Measurements from ENCODE around the gene SIAH1.

DNA sequence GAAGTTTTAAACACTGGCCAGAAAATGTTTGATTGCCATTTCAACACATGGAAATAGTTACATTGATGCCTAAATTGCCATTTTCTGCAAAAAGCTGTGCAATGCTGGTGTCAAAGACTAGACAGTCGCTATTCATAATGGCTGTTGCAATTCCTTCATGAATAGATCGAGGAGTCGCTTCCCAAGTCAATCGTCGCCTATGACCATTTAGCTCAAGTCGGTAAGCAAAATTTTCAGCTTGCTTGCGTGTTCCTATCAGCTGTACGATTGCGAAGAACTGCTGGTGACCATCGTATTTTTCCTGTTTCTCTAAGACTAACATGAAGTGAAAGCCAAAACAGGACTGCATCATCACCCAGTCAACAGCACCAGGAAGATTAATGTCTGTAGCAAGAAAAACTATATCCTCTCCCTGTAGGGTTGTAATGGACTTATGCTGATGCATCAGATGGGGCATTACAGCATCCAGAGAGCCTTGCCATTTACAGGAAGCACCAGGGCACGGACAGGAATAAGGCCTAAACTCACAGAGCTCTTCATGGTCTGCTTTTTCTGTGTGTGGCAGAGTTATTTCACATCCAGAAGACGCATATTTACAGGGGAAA lies 23.6 kb downstream of the SIAH1 start:
- TF ChIP-seq, protein P1, sequence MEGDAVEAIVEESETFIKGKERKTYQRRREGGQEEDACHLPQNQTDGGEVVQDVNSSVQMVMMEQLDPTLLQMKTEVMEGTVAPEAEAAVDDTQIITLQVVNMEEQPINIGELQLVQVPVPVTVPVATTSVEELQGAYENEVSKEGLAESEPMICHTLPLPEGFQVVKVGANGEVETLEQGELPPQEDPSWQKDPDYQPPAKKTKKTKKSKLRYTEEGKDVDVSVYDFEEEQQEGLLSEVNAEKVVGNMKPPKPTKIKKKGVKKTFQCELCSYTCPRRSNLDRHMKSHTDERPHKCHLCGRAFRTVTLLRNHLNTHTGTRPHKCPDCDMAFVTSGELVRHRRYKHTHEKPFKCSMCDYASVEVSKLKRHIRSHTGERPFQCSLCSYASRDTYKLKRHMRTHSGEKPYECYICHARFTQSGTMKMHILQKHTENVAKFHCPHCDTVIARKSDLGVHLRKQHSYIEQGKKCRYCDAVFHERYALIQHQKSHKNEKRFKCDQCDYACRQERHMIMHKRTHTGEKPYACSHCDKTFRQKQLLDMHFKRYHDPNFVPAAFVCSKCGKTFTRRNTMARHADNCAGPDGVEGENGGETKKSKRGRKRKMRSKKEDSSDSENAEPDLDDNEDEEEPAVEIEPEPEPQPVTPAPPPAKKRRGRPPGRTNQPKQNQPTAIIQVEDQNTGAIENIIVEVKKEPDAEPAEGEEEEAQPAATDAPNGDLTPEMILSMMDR (IDR thresholded peaks at IDR 0.05) = no peak
- no peak for TF ChIP-seq POLR2A (IDR thresholded peaks at IDR 0.05)
